GM18909 (cell line): ENCODE measurements around the gene INO80C.

Experiments used
- ATAC-seq: cut with Tn5 transposase; IDR thresholded peaks from one replicate; pipeline ENCODE4 v1.9.1; 2021; ENCODE audit warnings: mild to moderate bottlenecking; ENCODE audit not compliant: unreplicated experiment, poor library complexity

The INO80C gene

DNA sequence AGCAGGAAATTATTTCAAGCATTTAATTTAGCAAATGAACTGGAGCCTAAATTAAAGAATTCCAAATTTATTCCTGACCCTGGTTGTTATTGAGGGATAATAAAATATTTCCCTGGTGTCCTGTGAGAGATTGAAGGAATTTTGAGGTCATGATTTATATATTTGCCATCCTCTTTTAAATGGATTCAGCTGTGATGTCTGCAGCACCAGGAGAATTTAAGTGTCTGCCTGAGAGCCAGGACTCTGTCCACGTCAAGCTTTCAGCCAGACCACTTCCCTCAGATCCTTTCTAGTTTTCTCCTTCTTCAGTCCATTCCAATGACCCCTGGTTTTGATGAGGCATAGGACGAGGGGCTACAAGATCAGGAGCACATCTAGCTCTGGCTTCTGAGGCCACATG, 59.9 kb downstream of the INO80C start:
- no peak for ATAC-seq

DNA sequence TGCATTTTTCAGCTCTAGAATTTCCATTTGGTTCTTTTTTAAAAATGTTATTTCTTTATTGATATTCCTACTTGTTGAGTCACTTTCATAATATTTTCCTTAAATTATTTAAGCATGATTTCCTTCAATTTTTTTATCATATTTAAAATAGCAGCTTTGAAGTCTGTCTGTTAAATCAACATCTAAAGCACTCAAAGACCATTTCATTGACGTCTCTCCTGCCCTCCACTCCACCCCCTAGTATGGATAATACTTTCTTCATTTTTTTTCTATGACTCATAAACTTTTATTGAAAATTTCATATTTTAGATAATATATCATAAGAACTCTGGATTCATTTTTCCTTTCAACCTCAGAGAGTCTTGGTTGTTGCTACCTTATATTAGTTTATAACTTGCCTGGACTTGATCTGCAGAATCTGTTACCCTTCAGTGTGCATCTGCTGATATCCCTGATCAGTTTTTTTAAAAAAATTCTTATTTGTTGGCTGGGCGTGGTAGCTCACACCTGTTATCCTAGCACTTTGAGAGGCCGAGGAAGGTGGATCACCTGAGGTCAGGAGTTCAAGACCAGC, 61.6 kb downstream of the INO80C start:
- no peak for ATAC-seq

DNA sequence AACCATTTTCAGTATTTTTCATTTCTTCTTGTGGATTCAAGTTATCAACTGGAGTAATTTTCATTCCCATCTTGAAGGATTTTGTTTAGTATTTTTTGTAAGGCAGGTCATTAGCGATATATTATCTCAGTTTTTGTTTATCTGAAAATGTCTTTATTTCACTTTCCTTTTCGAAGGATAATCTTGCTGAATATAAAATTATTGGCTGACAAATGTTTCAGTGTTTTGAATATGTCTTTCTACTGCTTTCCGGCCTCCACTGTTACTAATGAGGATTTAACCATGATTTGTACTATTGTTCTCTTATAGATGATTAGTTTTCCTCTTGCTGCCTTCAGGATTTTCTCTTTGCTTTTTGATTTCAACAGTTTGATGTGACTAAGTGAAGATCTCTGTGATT, 62.4 kb downstream of the INO80C start:
- no peak for ATAC-seq

DNA sequence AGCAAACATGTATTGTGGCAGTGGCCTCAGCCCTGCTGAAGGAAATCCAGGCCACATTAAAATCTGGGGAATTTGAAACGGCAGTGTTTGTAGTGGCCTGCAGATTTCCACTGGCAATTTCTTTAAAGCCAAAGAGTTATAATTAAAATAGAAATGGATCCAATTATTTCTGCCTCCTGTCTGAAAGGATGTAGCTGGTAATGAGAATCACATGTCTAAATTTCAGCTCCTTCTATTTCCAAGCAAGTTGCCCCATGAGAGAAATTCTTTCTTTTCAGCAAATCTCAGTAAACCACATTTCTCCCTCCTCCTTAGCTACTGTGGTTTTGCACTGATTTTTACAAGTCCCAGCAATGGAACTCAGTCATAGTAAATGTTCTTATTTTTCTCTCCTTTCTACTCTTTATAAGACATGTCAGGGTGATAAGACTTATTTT, 65.2 kb downstream of the INO80C start:
- no peak for ATAC-seq

GRCh38 chr18:35431374-35431741, 66.4 kb downstream of the INO80C start:
- no peak for ATAC-seq

DNA sequence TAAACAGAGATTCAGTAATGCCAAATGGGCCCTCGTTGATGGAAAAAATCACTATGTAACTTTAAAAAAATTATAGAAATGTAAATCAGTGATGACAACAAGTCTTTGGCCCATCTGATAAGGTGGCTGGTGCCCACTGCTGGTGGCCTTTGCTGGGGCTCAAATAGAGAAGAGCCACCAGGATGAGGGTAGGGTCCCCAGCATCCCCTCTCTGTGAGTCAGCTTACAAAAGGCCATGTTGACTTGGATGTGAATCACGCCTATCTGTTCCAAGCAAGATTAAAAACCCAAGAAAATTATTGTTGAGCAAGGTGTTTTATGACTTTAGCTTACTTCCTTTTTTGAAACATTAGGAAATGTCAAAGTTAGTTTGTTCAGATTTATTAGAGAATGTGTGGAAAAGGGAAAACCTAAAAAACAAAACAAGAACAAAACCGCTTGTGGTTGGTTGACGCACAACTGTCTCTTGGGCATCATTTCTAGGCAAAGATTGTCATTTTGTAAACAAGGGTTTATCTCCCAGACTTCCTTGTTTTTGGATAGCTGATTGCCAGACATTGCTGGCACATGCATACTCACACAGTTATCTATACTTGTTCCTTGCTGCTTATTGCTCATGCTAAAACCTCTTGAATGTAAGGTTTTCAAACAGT, 66.9 kb downstream of the INO80C start:
- ATAC-seq = no peak

DNA sequence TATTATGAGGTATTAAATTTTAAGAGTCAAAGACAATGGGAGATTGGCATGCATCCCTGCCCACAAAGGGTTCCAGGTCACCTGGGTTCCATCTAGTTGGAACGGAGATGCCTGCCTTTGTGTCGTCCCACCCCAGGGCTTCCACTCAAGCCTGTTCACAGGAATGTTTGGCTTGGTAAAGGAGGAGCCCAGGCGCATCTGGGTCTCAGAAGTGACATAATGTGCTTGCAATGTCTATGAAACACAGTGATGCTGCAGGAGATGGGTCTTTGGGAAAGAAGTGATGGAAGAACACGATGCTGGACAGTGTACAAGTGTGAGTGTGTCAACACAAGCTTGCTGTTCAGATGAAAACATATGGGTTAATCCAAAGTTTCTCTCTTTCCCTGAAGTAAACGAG, 71.0 kb downstream of the INO80C start:
- ATAC-seq = no peak

DNA sequence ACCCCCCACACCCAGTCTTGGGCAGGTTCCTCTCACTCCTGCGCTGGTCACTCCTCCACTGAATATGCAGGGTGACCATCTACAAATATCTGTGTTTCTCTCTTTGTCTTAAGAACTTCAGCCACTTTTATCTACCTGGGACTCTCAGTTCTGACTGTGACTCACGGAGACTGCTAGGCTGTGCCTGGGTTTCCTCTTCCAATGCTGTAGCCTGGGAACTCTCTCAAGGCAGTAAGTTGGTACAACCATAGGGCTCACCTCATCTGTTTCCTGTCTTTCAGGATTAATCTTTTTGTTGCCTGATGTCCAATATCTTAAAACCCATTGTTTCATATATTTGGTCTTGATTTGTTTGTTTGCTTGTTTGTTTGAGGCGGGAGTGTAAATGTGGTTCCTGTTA, 73.4 kb downstream of the INO80C start:
- ATAC-seq = no peak

GRCh38 chr18:35422237-35422636, 75.5 kb downstream of the INO80C start:
- no peak for ATAC-seq

- ATAC-seq = no peak
Observed at GRCh38 chr18:35418610-35419009, 79.2 kb downstream of the INO80C start.
